Stomach (tissue), 9 donors: Measurements from ENCODE around the gene CERT1. TPM values are rescaled to one million over a fixed set of nuclear protein-coding genes. Genes with fewer than 3 reads are reported as not detected.

Experiments
- DNase-seq, 2 donors: peaks; one replicate each; pipeline versions ENCODE4 v3.0.0 to v3.0.0-alpha.2; 2013 to 2019
- H3K27ac ChIP-seq, 5 donors: fragments of 200-600 bp in 4 of 5; sonication (generic) in 4 of 5; one replicate each; pipeline ENCODE4 v1.5.1; 2013 to 2019; ENCODE audit warnings: mild to moderate bottlenecking in 1 of 5, moderate library complexity in 1 of 5
- H3K27me3 ChIP-seq, 3 donors: fragments of 200-600 bp; sonication (generic); one replicate each; pipeline ENCODE4 v1.5.1; 2017 to 2019; ENCODE audit warnings: mixed run types in 1 of 3
- H3K36me3 ChIP-seq, 4 donors: fragments of 200-600 bp; sonication (generic); 1 replicate in 3 of 4; 2 replicates in 1 of 4; pipeline ENCODE4 v1.5.1; 2016 to 2019
- H3K4me1 ChIP-seq, 4 donors: fragments of 200-600 bp; sonication (generic); one replicate each; pipeline ENCODE4 v1.5.1; 2016 to 2019
- H3K4me3 ChIP-seq, 4 donors: fragments of 200-600 bp; sonication (generic) in 3 of 4; one replicate each; pipeline ENCODE4 v1.5.1; 2016 to 2019; ENCODE audit warnings: mild to moderate bottlenecking in 1 of 4
- H3K9me3 ChIP-seq, 4 donors: fragments of 200-600 bp; sonication (generic); one replicate each; pipeline ENCODE4 v1.5.1; 2016 to 2019
- EP300 ChIP-seq: sonication (generic); formaldehyde crosslinking; IDR thresholded peaks from one replicate; pipeline ENCODE4 v1.6.1; 2017; ENCODE audit warnings: antibody characterized with exemption
- POLR2A ChIP-seq, 4 donors: fragments of 450-650 bp; IDR thresholded peaks; one replicate each; pipeline ENCODE4 v1.6.1; 2016; ENCODE audit warnings: antibody characterized with exemption in 4 of 4, control low read depth in 2 of 4, mild to moderate bottlenecking in 1 of 4, moderate library complexity in 1 of 4
- POLR2AphosphoS5 ChIP-seq, 3 donors: sonication (generic); formaldehyde crosslinking; IDR thresholded peaks; one replicate each; pipeline ENCODE4 v1.6.1; 2016; ENCODE audit warnings: antibody characterized with exemption in 3 of 3
- WGBS, 5 donors: extraction: QIAGEN DNeasy Blood & Tissue Kit in 3 of 5; methylation state at CpG; one replicate each; pipeline versions ENCODE4 v1.1.5 to v1.1.7; 2013 to 2018; 5-methylcytosine and 5-hydroxymethylcytosine counted together
- intact Hi-C: fragments of 100-400 bp; cut with DNase I; formaldehyde crosslinking; loops from one replicate; pipeline ENCODE4 v1.15.1; 2023; ENCODE audit warnings: low total_unique reads
- polyA plus RNA-seq, 3 donors: library from polyadenylated mRNA; stranded (reverse); fragments of 200-250 nt; gene quantifications; one replicate each; pipeline ENCODE4 v1.2.3, GENCODE V29; 2013
- total RNA-seq, 5 donors: library from RNA; depleted of rRNA; stranded (reverse); fragments of >200 nt; gene quantifications; one replicate each; pipeline versions ENCODE4 v1.1.0 to v1.2.3, GENCODE V29; 2014 to 2016
- TF ChIP-seq, protein P1 (sequence below), 7 experiments: fragments of 450-650 bp in 4 of 7; fragments of 200-600 bp in 3 of 7; sonication (generic) in 3 of 7; IDR thresholded peaks; one replicate each; pipeline ENCODE4 v1.5.1; 2016 to 2019; ENCODE audit warnings: antibody characterized with exemption in 7 of 7, control low read depth in 2 of 7, mild to moderate bottlenecking in 1 of 7
- donor health status: healthy with polysubstance abuse.
- donor health status: Bipolar disorder and iron deficiency.
- donor health status: healthy.

CERT1 gene
- total and polyA plus RNA-seq, 8 donors = 7.3 to 81.0 (median 28.5) TPM

DNA sequence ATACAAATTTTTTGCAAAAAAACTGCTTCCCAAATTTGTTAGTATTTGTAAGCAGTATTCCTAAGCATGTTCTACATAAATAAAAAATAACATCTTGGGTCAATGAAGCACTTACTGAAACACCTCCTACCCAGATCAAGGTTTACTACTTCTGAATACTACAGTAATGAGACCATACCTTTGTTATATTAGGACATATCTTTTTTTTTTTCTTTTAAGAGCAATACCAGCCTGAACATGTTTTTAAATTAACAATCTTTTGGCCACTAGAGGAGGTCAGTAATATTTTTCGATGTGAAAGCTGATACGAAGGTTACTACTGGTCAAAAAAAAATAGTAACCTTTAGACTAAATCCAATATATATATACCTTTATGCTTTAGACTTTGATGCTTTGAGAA, 72.7 kb downstream of the CERT1 start:
- Histone ChIP-seq H3K9me3 (peaks cover 0 to 8% (median 2%) of the 10 kb centered on the region in 4 donors), H3K4me3 (no peak overlapping the region), H3K27me3 (no peaks in the 10 kb centered on the region), H3K36me3 (peaks cover 0 to 4% (median 0%) of the 10 kb centered on the region in 4 donors), H3K27ac (no peak overlapping the region), H3K4me1 (peaks cover 0 to 17% (median 6%) of the 10 kb centered on the region in 4 donors)
- TF ChIP-seq EP300 (no peak), POLR2A (IDR thresholded peaks at IDR 0.05) (no peak), POLR2AphosphoS5 (IDR thresholded peaks at IDR 0.05) (no peak)
- TF ChIP-seq, protein P1, sequence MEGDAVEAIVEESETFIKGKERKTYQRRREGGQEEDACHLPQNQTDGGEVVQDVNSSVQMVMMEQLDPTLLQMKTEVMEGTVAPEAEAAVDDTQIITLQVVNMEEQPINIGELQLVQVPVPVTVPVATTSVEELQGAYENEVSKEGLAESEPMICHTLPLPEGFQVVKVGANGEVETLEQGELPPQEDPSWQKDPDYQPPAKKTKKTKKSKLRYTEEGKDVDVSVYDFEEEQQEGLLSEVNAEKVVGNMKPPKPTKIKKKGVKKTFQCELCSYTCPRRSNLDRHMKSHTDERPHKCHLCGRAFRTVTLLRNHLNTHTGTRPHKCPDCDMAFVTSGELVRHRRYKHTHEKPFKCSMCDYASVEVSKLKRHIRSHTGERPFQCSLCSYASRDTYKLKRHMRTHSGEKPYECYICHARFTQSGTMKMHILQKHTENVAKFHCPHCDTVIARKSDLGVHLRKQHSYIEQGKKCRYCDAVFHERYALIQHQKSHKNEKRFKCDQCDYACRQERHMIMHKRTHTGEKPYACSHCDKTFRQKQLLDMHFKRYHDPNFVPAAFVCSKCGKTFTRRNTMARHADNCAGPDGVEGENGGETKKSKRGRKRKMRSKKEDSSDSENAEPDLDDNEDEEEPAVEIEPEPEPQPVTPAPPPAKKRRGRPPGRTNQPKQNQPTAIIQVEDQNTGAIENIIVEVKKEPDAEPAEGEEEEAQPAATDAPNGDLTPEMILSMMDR (IDR thresholded peaks at IDR 0.05) = peak in 1 of 7 experiments; percentile 12
- WGBS, 5 donors = 57 to 72% (median 62%) methylated on average over 2 of the region's 2 CpGs
- no peak for DNase-seq
- intact Hi-C loops = no loop called here

- intact Hi-C loops = no loop called here
- no peaks in the 10 kb centered on the region for H3K27me3 ChIP-seq
- peaks cover 0 to 4% (median 0%) of the 10 kb centered on the region in 4 donors for H3K36me3 ChIP-seq
- no peaks in the 10 kb centered on the region for H3K9me3 ChIP-seq
- no peak overlapping the region for H3K4me3 ChIP-seq
- DNase-seq = no peak
- H3K4me1 ChIP-seq = peaks cover 0 to 17% (median 6%) of the 10 kb centered on the region in 4 donors
- TF ChIP-seq POLR2AphosphoS5 (IDR thresholded peaks at IDR 0.05) = no peak
- TF ChIP-seq POLR2A (IDR thresholded peaks at IDR 0.05) = no peak
- TF ChIP-seq, protein P1 (IDR thresholded peaks at IDR 0.05) = no peak
- no peak for TF ChIP-seq EP300
- H3K27ac ChIP-seq = no peak overlapping the region
Measured at GRCh38 chr5:75435096-75435495, 76.3 kb downstream of the CERT1 start.

DNA sequence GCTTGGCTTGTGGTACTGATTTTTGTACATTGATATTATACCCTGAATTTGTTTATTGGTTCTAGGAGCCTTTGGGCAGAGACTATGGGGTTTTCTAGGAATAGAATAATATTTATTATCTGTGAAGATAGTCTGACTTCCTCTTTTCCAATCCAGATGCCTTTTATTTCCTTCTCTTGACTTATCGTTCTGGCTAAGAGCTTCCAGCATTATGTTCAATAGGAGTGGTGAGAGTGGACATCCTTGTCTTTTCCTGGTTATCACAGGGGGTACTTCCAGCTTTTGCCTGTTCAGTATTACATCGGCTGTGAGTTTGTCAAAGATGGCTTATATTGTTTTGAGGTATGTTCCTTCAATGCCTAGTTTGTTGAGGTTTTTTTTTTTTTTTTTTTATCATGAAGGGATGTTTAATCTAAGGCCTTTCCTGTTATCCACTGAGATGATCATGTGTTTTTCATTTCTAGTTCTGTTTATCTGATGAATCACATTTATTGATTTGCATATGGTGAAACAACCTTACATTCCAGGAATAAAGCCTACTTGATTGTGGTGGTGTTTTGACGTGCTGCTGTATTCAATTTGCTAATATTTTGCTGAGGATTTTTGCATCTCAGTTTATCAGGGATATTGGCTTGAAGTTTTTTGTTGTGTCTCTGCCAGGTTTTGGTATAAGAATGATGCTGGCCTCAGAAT, 77.5 kb downstream of the CERT1 start:
- H3K4me3 ChIP-seq = no peak overlapping the region
- peaks cover 0 to 12% (median 4%) of the 10 kb centered on the region in 4 donors for H3K4me1 ChIP-seq
- H3K27me3 ChIP-seq = no peaks in the 10 kb centered on the region
- no peak for DNase-seq
- TF ChIP-seq POLR2A (IDR thresholded peaks at IDR 0.05) (no peak), POLR2AphosphoS5 (IDR thresholded peaks at IDR 0.05) (no peak), EP300 (no peak)
- TF ChIP-seq, protein P1 (IDR thresholded peaks at IDR 0.05) = no peak
- WGBS, 5 donors = 75 to 93% (median 88%) methylated on average over 3 of the region's 3 CpGs
- H3K36me3 ChIP-seq = peaks cover 0 to 4% (median 0%) of the 10 kb centered on the region in 4 donors
- H3K9me3 ChIP-seq = no peaks in the 10 kb centered on the region
- no peak overlapping the region for H3K27ac ChIP-seq
- intact Hi-C loops = no loop called here

GRCh38 chr5:75414241-75414640, 97.2 kb downstream of the CERT1 start:
- Histone ChIP-seq H3K36me3 (peaks cover 0 to 54% (median 48%) of the 10 kb centered on the region in 4 donors), H3K4me3 (no peak overlapping the region), H3K9me3 (no peaks in the 10 kb centered on the region), H3K27ac (no peak overlapping the region), H3K4me1 (peaks cover 0 to 7% (median 3%) of the 10 kb centered on the region in 4 donors), H3K27me3 (no peaks in the 10 kb centered on the region)
- DNase-seq = no peak
- WGBS, 5 donors = 61 to 85% (median 73%) methylated on average over 1 of the region's 1 CpG
- intact Hi-C loops = no loop called here
- TF ChIP-seq, protein P1 (IDR thresholded peaks at IDR 0.05) = no peak
- TF ChIP-seq POLR2A (IDR thresholded peaks at IDR 0.05) (no peak), EP300 (no peak), POLR2AphosphoS5 (IDR thresholded peaks at IDR 0.05) (no peak)
